Measurements from ENCODE around the gene UNC13C.

DNA sequence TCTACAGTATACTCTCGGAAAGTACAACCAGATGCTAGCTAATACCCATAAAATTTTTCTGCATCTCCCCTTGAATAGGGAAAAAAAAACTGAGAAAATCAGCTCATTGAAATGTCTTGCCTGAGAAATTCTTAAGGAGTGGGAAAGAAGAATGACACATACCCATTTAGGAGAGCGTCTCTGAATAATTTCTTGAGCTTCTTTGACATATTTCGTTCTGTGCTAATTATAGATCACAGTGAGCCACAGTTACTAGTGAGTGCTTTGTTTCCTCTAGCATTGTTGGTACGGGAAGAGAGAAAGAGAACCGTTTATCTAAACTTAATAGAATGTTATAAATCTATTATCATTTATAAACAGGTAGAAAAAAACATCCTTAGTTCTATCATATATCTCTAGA, 588.4 kb downstream of the UNC13C start:
- TF ChIP-seq, protein P1, sequence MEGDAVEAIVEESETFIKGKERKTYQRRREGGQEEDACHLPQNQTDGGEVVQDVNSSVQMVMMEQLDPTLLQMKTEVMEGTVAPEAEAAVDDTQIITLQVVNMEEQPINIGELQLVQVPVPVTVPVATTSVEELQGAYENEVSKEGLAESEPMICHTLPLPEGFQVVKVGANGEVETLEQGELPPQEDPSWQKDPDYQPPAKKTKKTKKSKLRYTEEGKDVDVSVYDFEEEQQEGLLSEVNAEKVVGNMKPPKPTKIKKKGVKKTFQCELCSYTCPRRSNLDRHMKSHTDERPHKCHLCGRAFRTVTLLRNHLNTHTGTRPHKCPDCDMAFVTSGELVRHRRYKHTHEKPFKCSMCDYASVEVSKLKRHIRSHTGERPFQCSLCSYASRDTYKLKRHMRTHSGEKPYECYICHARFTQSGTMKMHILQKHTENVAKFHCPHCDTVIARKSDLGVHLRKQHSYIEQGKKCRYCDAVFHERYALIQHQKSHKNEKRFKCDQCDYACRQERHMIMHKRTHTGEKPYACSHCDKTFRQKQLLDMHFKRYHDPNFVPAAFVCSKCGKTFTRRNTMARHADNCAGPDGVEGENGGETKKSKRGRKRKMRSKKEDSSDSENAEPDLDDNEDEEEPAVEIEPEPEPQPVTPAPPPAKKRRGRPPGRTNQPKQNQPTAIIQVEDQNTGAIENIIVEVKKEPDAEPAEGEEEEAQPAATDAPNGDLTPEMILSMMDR (conservative IDR thresholded peaks at IDR 0.05): no peak
- TF ChIP-seq ZFX (IDR thresholded peaks at IDR 0.05): no peak
